ENCODE data around the gene BNC1. TPM values are rescaled to one million over a fixed set of nuclear protein-coding genes. Genes with fewer than 3 reads are reported as not detected.

Gene BNC1
- total RNA-seq, 4 donors from 2014 or later: 0.16 to 2.0 (median 0.27) TPM

- no peak overlapping the region for H3K27ac ChIP-seq
- peaks cover 0 to 6% (median 0%) of the 10 kb centered on the region in 3 donors for H3K9me3 ChIP-seq
- ATAC-seq: no peak
- no peak overlapping the region for H3K4me3 ChIP-seq
- H3K36me3 ChIP-seq: no peaks in the 10 kb centered on the region
- 70 to 81% methylated on average over 3 of the region's 3 CpGs for WGBS, 2 donors (ENCODE audit: low coverage in 1 of 2)
- peaks cover 36% of the 10 kb centered on the region for H3K27me3 ChIP-seq
- no peak for TF ChIP-seq CTCF (IDR thresholded peaks at IDR 0.05)
- TF ChIP-seq POLR2A (IDR thresholded peaks at IDR 0.05): no peak
- TF ChIP-seq POLR2AphosphoS5 (IDR thresholded peaks at IDR 0.05): no peak
- TF ChIP-seq EP300 (IDR thresholded peaks at IDR 0.05): no peak
- H3K4me1 ChIP-seq: peaks cover 0 to 12% (median 0%) of the 10 kb centered on the region in 3 donors
These were observed 19.1 kb upstream of the BNC1 start for GRCh38 chr15:83303535-83303934.

- Histone ChIP-seq H3K4me1 (peaks cover 0 to 5% (median 0%) of the 10 kb centered on the region in 3 donors), H3K27me3 (peaks cover 38% of the 10 kb centered on the region), H3K9me3 (peaks cover 0 to 6% (median 0%) of the 10 kb centered on the region in 3 donors), H3K4me3 (no peak overlapping the region), H3K36me3 (no peaks in the 10 kb centered on the region), H3K27ac (no peak overlapping the region)
- no peak for ATAC-seq
- TF ChIP-seq EP300 (IDR thresholded peaks at IDR 0.05) (no peak), CTCF (IDR thresholded peaks at IDR 0.05) (no peak), POLR2A (IDR thresholded peaks at IDR 0.05) (no peak), POLR2AphosphoS5 (IDR thresholded peaks at IDR 0.05) (no peak)
- 100% methylated on average over 1 of the region's 1 CpG for WGBS, 2 donors (ENCODE audit: low coverage in 1 of 2)
These were observed 16.4 kb upstream of the BNC1 start for GRCh38 chr15:83300826-83301225.

GRCh38 chr15:83299462-83299861 is 15.0 kb upstream of the BNC1 start:
- TF ChIP-seq POLR2AphosphoS5 (IDR thresholded peaks at IDR 0.05): no peak
- no peak for TF ChIP-seq EP300 (IDR thresholded peaks at IDR 0.05)
- no peak for TF ChIP-seq POLR2A (IDR thresholded peaks at IDR 0.05)
- TF ChIP-seq CTCF (IDR thresholded peaks at IDR 0.05): no peak
- no peak overlapping the region for H3K4me3 ChIP-seq
- WGBS, 2 donors (ENCODE audit: low coverage in 1 of 2): 83 to 88% methylated on average over 2 of the region's 3 CpGs
- no peaks in the 10 kb centered on the region for H3K4me1 ChIP-seq
- no peak overlapping the region for H3K27ac ChIP-seq
- peaks cover 0 to 6% (median 0%) of the 10 kb centered on the region in 3 donors for H3K9me3 ChIP-seq
- no peak for ATAC-seq
- no peaks in the 10 kb centered on the region for H3K36me3 ChIP-seq
- H3K27me3 ChIP-seq: peaks cover 37% of the 10 kb centered on the region

- 47 to 70% methylated on average over 3 of the region's 6 CpGs for WGBS, 2 donors (ENCODE audit: low coverage in 1 of 2)
- no peak overlapping the region for H3K4me3 ChIP-seq
- no peaks in the 10 kb centered on the region for H3K4me1 ChIP-seq
- H3K9me3 ChIP-seq: no peaks in the 10 kb centered on the region
- ATAC-seq: no peak
- no peaks in the 10 kb centered on the region for H3K36me3 ChIP-seq
- TF ChIP-seq EP300 (IDR thresholded peaks at IDR 0.05): no peak
- no peak for TF ChIP-seq CTCF (IDR thresholded peaks at IDR 0.05)
- no peak for TF ChIP-seq POLR2AphosphoS5 (IDR thresholded peaks at IDR 0.05)
- no peak for TF ChIP-seq POLR2A (IDR thresholded peaks at IDR 0.05)
- H3K27ac ChIP-seq: no peak overlapping the region
- H3K27me3 ChIP-seq: peaks cover 46% of the 10 kb centered on the region
These were observed 11.0 kb upstream of the BNC1 start for GRCh38 chr15:83295417-83295816.

GRCh38 chr15:83293201-83293600 is 8.7 kb upstream of the BNC1 start:
- H3K4me1 ChIP-seq: no peaks in the 10 kb centered on the region
- no peaks in the 10 kb centered on the region for H3K9me3 ChIP-seq
- 33 to 35% methylated on average over 1 of the region's 1 CpG for WGBS, 2 donors (ENCODE audit: low coverage in 1 of 2)
- H3K36me3 ChIP-seq: no peaks in the 10 kb centered on the region
- no peak overlapping the region for H3K27ac ChIP-seq
- H3K27me3 ChIP-seq: peaks cover 53% of the 10 kb centered on the region
- no peak for ATAC-seq
- H3K4me3 ChIP-seq: no peak overlapping the region
- TF ChIP-seq POLR2A (IDR thresholded peaks at IDR 0.05) (no peak), EP300 (IDR thresholded peaks at IDR 0.05) (no peak), POLR2AphosphoS5 (IDR thresholded peaks at IDR 0.05) (no peak), CTCF (IDR thresholded peaks at IDR 0.05) (no peak)
